K562 (cell line): ENCODE data around the gene HOXB8. TPM values are rescaled to one million over a fixed set of nuclear protein-coding genes. Genes with fewer than 3 reads are reported as not detected.

Source experiments
- ATAC-seq: fragments of 200-7000 bp; cut with Tn5 transposase; 3 replicates; pipeline ENCODE4 v1.9.1; 2020; ENCODE audit warnings: moderate library complexity
- BruUV-seq: library from RNA; stranded (reverse); fragments of 400-500 nt; replicated peaks from 2 replicates; lab custom pipeline; 2021; lab: Mats Ljungman, UMichigan
- CTCF ChIA-PET: fragments of 300-600 bp; formaldehyde crosslinking; extraction: SDS; loops from one replicate; lab custom pipeline; 2021; ENCODE audit warnings: low intra/inter-chr PET ratio; lab: Yijun Ruan, JAX
- POLR2A ChIA-PET: fragments of 300-600, 350-650 bp; sonication (Branson Sonifier 250); formaldehyde crosslinking; extraction: SDS; loops from one replicate; lab custom pipeline; 2021; ENCODE audit warnings: antibody characterized with exemption, inconsistent platforms; lab: Yijun Ruan, JAX
- DNase-seq, 4 experiments: peaks; one replicate each; pipeline versions ENCODE4 v3.0.0 to v3.0.0-alpha.2; 2011 to 2018; ENCODE audit warnings: low spot score in 3 of 4, mixed read lengths in 3 of 4; ENCODE audit errors: extremely low read depth in 1 of 4
- FAIRE-seq: peaks from 2 replicates; lab custom pipeline; 2011; peaks lifted over from hg19 to GRCh38; lab: Jason Lieb, UNC
- H2AFZ ChIP-seq: 2 replicates; pipeline ENCODE4 v1.6.0; 2011; ENCODE audit warnings: low read depth, low read length, control low read depth, inconsistent platforms
- H3K27ac ChIP-seq: fragments of 200-600 bp; 3 replicates; pipeline ENCODE4 v1.8.0; 2011; ENCODE audit warnings: low read depth, mild to moderate bottlenecking, control low read depth, inconsistent platforms, low read length, moderate library complexity, mixed read lengths; ENCODE audit errors: extremely low read depth
- H3K27me3 ChIP-seq, 2 experiments: fragments of 300-600 bp in 1 of 2; 2 replicates in 1 of 2; 3 replicates in 1 of 2; pipeline versions ENCODE4 v1.6.0 to v1.8.0; 2011; ENCODE audit warnings: inconsistent platforms in 2 of 2, low read length in 2 of 2, mild to moderate bottlenecking in 1 of 2, mixed read lengths in 1 of 2, moderate library complexity in 1 of 2; ENCODE audit not compliant: control insufficient read depth in 2 of 2, insufficient read depth in 2 of 2
- H3K36me3 ChIP-seq: fragments of 300-600 bp; 3 replicates; pipeline ENCODE4 v1.8.0; 2011; ENCODE audit warnings: mild to moderate bottlenecking, low read length, inconsistent platforms; ENCODE audit not compliant: control insufficient read depth, insufficient read depth
- H3K4me1 ChIP-seq, 2 experiments: fragments of 200-600 bp in 1 of 2; replicated peaks in 1 of 2; 2 replicates in 1 of 2; 3 replicates in 1 of 2; pipeline versions ENCODE4 v1.5.1 to v1.8.0; 2011; ENCODE audit warnings: inconsistent platforms in 2 of 2, low read length in 2 of 2, mild to moderate bottlenecking in 1 of 2, mixed read lengths in 1 of 2, moderate library complexity in 1 of 2; ENCODE audit not compliant: control insufficient read depth in 2 of 2, insufficient read depth in 2 of 2
- H3K4me2 ChIP-seq: 2 replicates; pipeline ENCODE4 v1.6.1; 2011; ENCODE audit warnings: low read length, control low read depth, inconsistent platforms, mixed read lengths; ENCODE audit not compliant: insufficient read depth
- H3K4me3 ChIP-seq: fragments of 200-600 bp; sonication (generic), shearing (Covaris generic); 2 replicates; pipeline ENCODE4 v1.5.1; 2016; ENCODE audit warnings: control low read depth, inconsistent platforms
- H3K79me2 ChIP-seq: fragments of 200-600 bp; 3 replicates; pipeline ENCODE4 v1.8.0; 2011; ENCODE audit warnings: low read length, inconsistent platforms; ENCODE audit not compliant: control insufficient read depth, insufficient read depth
- H3K9ac ChIP-seq, 2 experiments: 2 replicates each; pipeline versions ENCODE4 v1.6.0 to v1.6.1; 2011; ENCODE audit warnings: low read depth in 2 of 2, low read length in 2 of 2, control low read depth in 1 of 2, inconsistent platforms in 1 of 2, mild to moderate bottlenecking in 1 of 2, mixed read lengths in 1 of 2; ENCODE audit not compliant: insufficient read depth in 1 of 2
- H3K9me1 ChIP-seq: one replicate; pipeline ENCODE4 v1.6.0; 2011; ENCODE audit warnings: inconsistent platforms, mild to moderate bottlenecking, low read length, moderate library complexity; ENCODE audit not compliant: control insufficient read depth, insufficient read depth
- H3K9me3 ChIP-seq: replicated peaks from 2 replicates; pipeline ENCODE4 v1.5.1; 2011; ENCODE audit warnings: low read depth, low read length, inconsistent platforms; ENCODE audit not compliant: control insufficient read depth, insufficient read depth
- H4K20me1 ChIP-seq: replicated peaks from 2 replicates; pipeline ENCODE4 v1.6.1; 2011; ENCODE audit warnings: low read length, inconsistent platforms, mixed read lengths; ENCODE audit not compliant: control insufficient read depth, insufficient read depth
- CEBPZ ChIP-seq: fragments of 150-350 bp; IDR thresholded peaks from 2 replicates; pipeline ENCODE4 v1.6.1; 2014; ENCODE audit warnings: low read depth, mild to moderate bottlenecking, low read length, borderline replicate concordance
- HOXB6 ChIP-seq: fragments of 250-450 bp; sonication (Bioruptor Pico); IDR thresholded peaks from 2 replicates; pipeline ENCODE4 v1.5.1; 2022; ENCODE audit warnings: mild to moderate bottlenecking, borderline replicate concordance
- KLF16 ChIP-seq: IDR thresholded peaks from 2 replicates; pipeline ENCODE4 v1.6.1; 2016; ENCODE audit warnings: antibody characterized with exemption
- SRSF3 ChIP-seq: fragments of 200-400 bp; formaldehyde crosslinking; IDR thresholded peaks from 2 replicates; pipeline ENCODE4 v1.6.1; 2016; ENCODE audit warnings: mild to moderate bottlenecking, low read length, moderate library complexity; ENCODE audit not compliant: insufficient read depth
- WHSC1 ChIP-seq: IDR thresholded peaks from one replicate; pipeline ENCODE4 v1.6.1; 2012; ENCODE audit warnings: low read length, control low read depth, inconsistent platforms
- ZBTB49 ChIP-seq: sonication (generic); formaldehyde crosslinking; IDR thresholded peaks from 2 replicates; pipeline ENCODE4 v1.8.0; 2022; ENCODE audit warnings: missing genetic modification reagents, mild to moderate bottlenecking, borderline replicate concordance
- ZNF274 ChIP-seq: IDR thresholded peaks from 2 replicates; pipeline ENCODE4 v1.6.1; 2011; ENCODE audit warnings: low read depth, mild to moderate bottlenecking, low read length, moderate library complexity, borderline replicate concordance
- ZNF449 ChIP-seq: fragments of 250-450 bp; sonication (Bioruptor Pico); IDR thresholded peaks from 2 replicates; pipeline ENCODE4 v1.8.0; 2022; ENCODE audit warnings: moderate library complexity, mild to moderate bottlenecking, inconsistent platforms
- WGBS: fragments of 100-300 bp; shearing (Covaris generic); methylation state at CpG from one replicate; pipeline ENCODE4 v1.1.6; 2016; ENCODE audit warnings: low coverage, mixed read lengths; ENCODE audit not compliant: insufficient coverage; ENCODE audit errors: missing lambda C conversion rate; 5-methylcytosine and 5-hydroxymethylcytosine counted together
- in situ Hi-C: fragments of 300-500 bp; cut with MboI; formaldehyde crosslinking; loops from 4 replicates; pipeline ENCODE4 v1.15.0; 2018; ENCODE audit warnings: inconsistent platforms, mixed read lengths
- intact Hi-C: fragments of 100-400 bp; cut with micrococcal nuclease; formaldehyde crosslinking; loops from 2 replicates; pipeline ENCODE4 v1.14.2; 2022
- polyA plus RNA-seq, 8 experiments: library from polyadenylated mRNA; depleted of rRNA in 4 of 8; stranded (reverse) in 5 of 8; unstranded in 3 of 8; fragments of >200 nt; fragmentation: Nextera tagmentation in 2 of 8; fragmentation: Illumina TruSeq in 1 of 8; extraction: Ambion mirVana in 2 of 8; extraction: Trizol in 1 of 8; gene quantifications; 2 replicates each; pipeline versions ENCODE4 v1.2.1 to v1.2.3, GENCODE V29; 2011 to 2014; ENCODE audit warnings: inconsistent platforms in 1 of 8, missing spikeins in 1 of 8
- total RNA-seq, 7 experiments: library from RNA; depleted of rRNA in 6 of 7; stranded (reverse); fragments of >200 nt in 6 of 7; fragmentation: Illumina TruSeq in 2 of 7; extraction: Trizol in 2 of 7; gene quantifications; 2 replicates each; pipeline versions ENCODE4 v1.2.1 to v1.2.3, GENCODE V29; 2011 to 2021; ENCODE audit warnings: low replicate concordance in 1 of 7

The HOXB8 gene
- total and polyA plus RNA-seq, 9 of the 15 experiments (the other 6 are each of a cell fraction or from before 2014, with no cell fraction given), result 0.52 to 23.8 (median 3.6) TPM

- H3K4me1 ChIP-seq, result peaks cover 9 to 14% of the 10 kb centered on the region in 2 experiments
- H3K27me3 ChIP-seq, result no peaks in the 10 kb centered on the region
- in situ Hi-C loops, result no loop called here
- H3K79me2 ChIP-seq, result peaks cover 53% of the 10 kb centered on the region
- BruUV-seq, result no TSS peak
- peaks cover 6% of the 10 kb centered on the region for H3K9me1 ChIP-seq
- H2AFZ ChIP-seq, result no peak overlapping the region
- H3K36me3 ChIP-seq, result peaks cover 89% of the 10 kb centered on the region; the same call in 2 of the 3 replicates
- no peak overlapping the region for H3K27ac ChIP-seq
- intact Hi-C loops, result no loop called here
- FAIRE-seq (no peak), ATAC-seq (no peak), DNase-seq (no peak)
- H3K4me3 ChIP-seq, result no peak overlapping the region
- H3K4me2 ChIP-seq, result no peak overlapping the region
- H3K9ac ChIP-seq, result no peak overlapping the region
- 96% methylated on average over 2 of the region's 2 CpGs for WGBS
- TF ChIP-seq ZBTB49 (CRISPR knock-in tag), result no peak
- TF ChIP-seq HOXB6 (CRISPR knock-in tag), result no peak
- no peak for TF ChIP-seq ZNF449
- TF ChIP-seq SRSF3, result no peak
- no peak for TF ChIP-seq KLF16
- TF ChIP-seq ZNF274, result no peak
- no peak for TF ChIP-seq CEBPZ
- no peak for TF ChIP-seq WHSC1
- H4K20me1 ChIP-seq, result no peaks in the 10 kb centered on the region; the same call in 1 of the 2 replicates
- POLR2A ChIA-PET, result interaction anchor here (0.6 to 3.9 kb wide), 2 partner anchors 9 to 1646 kb away, joined by 4 to 21 read pairs; no protein-coding TSS in a partner anchor
- no peaks in the 10 kb centered on the region for H3K9me3 ChIP-seq
- CTCF ChIA-PET, result no interaction called here
Measured at GRCh38 chr17:48565022-48565554, 50.0 kb downstream of the HOXB8 start.
